Motor neuron (in vitro differentiated cells): ENCODE results near the gene KCNQ1. TPM values are rescaled to one million over a fixed set of nuclear protein-coding genes. Genes with fewer than 3 reads are reported as not detected.

Experiments
- ATAC-seq, 8 experiments: fragments of 200-7000 bp; cut with Tn5 transposase; replicated peaks in 6 of 8; 2 replicates each; pipeline ENCODE4 v1.8.0; 2021; ENCODE audit warnings: mild to moderate bottlenecking in 8 of 8, moderate library complexity in 8 of 8
- H3K27ac ChIP-seq, 2 donors: fragments of 250-450 bp; sonication (Bioruptor Pico); 2 replicates each; pipeline ENCODE4 v1.9.0; 2021; ENCODE audit warnings: antibody characterized with exemption in 2 of 2, mild to moderate bottlenecking in 2 of 2, moderate library complexity in 1 of 2
- H3K4me1 ChIP-seq, 2 donors: fragments of 250-450 bp; sonication (Bioruptor Pico); replicated peaks in 1 of 2; 2 replicates each; pipeline ENCODE4 v1.6.1; 2021; ENCODE audit warnings: antibody characterized with exemption in 2 of 2, mild to moderate bottlenecking in 2 of 2, moderate library complexity in 1 of 2
- H3K4me3 ChIP-seq, 5 donors: fragments of 250-450 bp; sonication (Bioruptor Pico); 2 replicates each; pipeline ENCODE4 v1.9.0; 2021; ENCODE audit warnings: antibody characterized with exemption in 5 of 5, mild to moderate bottlenecking in 5 of 5, moderate library complexity in 4 of 5
- WGBS, 10 experiments: fragments of 450-650 bp; shearing (Covaris generic); methylation state at CpG; one replicate each; pipeline ENCODE4 v1.0.0; 2022; 5-methylcytosine and 5-hydroxymethylcytosine counted together
- in situ Hi-C, 9 experiments: fragments of 400-800 bp; cut with MboI; loops; one replicate each; pipeline ENCODE4 v1.15.0; 2021; ENCODE audit warnings: low sequenced_read_pairs in 9 of 9, low pct_unique_long_range_greater_than_20kb in 2 of 9; ENCODE audit not compliant: unreplicated experiment in 9 of 9
- total RNA-seq, 8 experiments: library from RNA; unstranded; fragments of 300-600 nt; gene quantifications; 2 replicates each; pipeline versions ENCODE4 v1.2.3 to v1.2.4, GENCODE V29; 2022

The KCNQ1 gene
- total RNA-seq, 8 experiments from 2014 or later, result 0.04 to 0.66 (median 0.20) TPM; not detected in 2

DNA sequence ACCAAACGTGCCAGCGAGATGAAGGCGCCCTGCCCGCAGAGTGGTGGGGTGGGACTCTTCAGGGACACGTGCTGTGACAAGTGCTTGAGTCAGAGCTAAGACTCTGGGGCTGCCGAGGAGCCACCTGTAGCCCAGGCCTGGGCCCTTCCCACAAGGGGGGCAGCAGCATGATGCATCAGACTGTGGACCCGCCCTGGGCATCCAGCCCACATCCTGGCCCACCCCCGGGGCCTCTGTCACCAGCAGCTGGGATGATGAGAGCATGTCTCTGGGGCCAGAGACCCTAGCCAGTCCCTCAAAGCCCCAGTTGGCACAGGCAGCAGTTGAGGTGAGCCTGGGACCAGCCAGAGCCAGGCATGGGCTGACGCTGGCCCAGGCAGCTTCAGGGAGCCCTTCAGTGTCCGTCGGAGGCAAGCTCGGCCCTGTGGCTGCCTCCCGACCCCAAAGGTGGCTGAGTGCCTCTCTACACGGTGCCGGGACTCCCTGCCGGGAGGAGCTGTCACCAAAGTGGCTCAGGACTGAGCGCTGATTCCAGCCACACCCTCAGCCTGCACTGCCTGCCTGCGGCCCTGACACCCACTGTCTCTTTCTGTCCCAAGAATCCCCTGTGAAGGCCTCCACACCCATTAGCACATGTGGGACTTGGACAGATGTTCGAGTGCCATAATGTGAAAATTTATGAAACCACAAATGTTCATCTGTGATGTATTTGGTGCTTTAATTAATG lies 399.5 kb downstream of the KCNQ1 start:
- WGBS, 10 experiments, result 20 to 100% (median 67%) methylated on average over 1 to 5 of the region's 19 CpGs; no CpG with 5 or more reads in 4 of the 10 experiments
- peak in 4 of 8 experiments; percentile 5 to 77 (median 40) for ATAC-seq
- in situ Hi-C loops, result no loop called here
- H3K4me3 ChIP-seq, result no peak overlapping the region
- H3K4me1 ChIP-seq, result peaks cover 31 to 40% of the 10 kb centered on the region in 2 donors
- no peak overlapping the region for H3K27ac ChIP-seq

DNA sequence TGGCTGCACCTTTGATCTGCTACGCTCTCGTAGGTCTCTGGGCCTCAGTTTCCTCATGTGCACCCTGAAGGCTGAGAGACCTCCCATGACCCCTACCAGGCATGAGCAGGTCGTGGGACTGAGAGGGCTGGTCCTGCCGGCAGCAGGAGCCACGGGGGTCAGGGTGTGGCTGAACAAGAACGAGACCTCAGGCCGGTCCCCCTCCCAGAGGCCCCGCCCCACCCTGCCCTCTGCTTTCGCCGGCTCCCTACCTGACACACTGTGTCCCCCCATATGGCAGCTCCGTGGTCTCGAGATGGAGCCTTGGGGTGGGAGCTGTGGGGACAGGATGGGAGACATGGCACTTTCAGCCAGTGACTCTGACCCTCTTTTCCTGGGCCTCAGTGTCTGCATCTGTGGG lies 400.2 kb downstream of the KCNQ1 start:
- peaks cover 32 to 36% of the 10 kb centered on the region in 2 donors for H3K4me1 ChIP-seq
- H3K27ac ChIP-seq, result no peak overlapping the region
- no peak overlapping the region for H3K4me3 ChIP-seq
- in situ Hi-C loops, result no loop called here
- 100% methylated on average over 1 of the region's 12 CpGs; no CpG with 5 or more reads in 9 of the 10 experiments for WGBS, 10 experiments
- ATAC-seq, result no peak

DNA sequence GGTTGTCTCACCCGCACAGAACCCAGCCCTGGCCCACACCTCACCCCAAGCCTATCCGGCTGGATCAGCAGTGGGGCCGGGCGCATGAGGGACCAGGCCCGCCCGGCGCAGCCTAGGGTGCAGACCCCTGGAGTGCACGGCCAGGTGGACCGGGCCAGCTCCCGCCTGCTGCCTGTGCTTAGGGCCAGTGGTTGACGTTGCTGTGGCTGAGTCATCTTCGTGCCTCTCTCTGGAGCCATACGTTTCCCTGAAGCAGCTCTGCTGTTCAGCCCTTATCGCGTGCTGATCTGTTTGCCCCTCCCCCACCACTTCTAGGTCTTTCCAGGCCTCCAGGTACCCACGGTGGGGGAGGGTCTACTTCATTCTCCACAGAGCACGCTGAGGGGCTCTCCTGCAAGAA lies 401.2 kb downstream of the KCNQ1 start:
- peaks cover 42% of the 10 kb centered on the region in 2 donors for H3K4me1 ChIP-seq
- ATAC-seq, result peak in 5 of 8 experiments; percentile 72 to 86 (median 77)
- WGBS, 10 experiments, result 65 to 73% methylated on average over 5 to 8 of the region's 17 CpGs; no CpG with 5 or more reads in 8 of the 10 experiments
- H3K27ac ChIP-seq, result peak overlapping the region; percentile 56 to 72
- H3K4me3 ChIP-seq, result no peak overlapping the region
- in situ Hi-C loops, result no loop called here

DNA sequence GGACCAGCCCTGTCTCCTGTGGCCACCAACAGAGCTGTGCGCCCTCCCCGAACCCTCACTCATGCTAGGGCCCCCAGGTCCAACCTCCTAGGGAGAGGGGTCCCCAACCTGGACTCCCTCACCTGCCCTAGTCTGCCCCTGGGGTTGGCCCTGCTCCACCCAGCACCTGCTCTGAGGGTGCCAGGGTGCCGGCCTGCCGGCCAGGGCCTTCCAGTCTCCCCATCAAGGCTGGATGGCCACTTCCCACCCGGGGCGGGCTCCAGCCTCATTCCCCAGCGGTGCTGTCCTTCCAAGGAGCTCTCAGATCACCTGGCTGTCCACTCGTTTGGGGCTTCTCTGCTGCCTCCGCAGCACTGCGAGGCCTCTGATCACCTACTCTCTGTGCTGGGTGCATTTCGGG lies 401.7 kb downstream of the KCNQ1 start:
- H3K27ac ChIP-seq, result peak overlapping the region; percentile 56 to 72
- in situ Hi-C loops, result no loop called here
- H3K4me1 ChIP-seq, result peaks cover 44 to 46% of the 10 kb centered on the region in 2 donors
- WGBS, 10 experiments, result 0 to 100% (median 100%) methylated on average over 1 to 2 of the region's 11 CpGs; no CpG with 5 or more reads in 5 of the 10 experiments
- H3K4me3 ChIP-seq, result no peak overlapping the region
- no peak for ATAC-seq

DNA sequence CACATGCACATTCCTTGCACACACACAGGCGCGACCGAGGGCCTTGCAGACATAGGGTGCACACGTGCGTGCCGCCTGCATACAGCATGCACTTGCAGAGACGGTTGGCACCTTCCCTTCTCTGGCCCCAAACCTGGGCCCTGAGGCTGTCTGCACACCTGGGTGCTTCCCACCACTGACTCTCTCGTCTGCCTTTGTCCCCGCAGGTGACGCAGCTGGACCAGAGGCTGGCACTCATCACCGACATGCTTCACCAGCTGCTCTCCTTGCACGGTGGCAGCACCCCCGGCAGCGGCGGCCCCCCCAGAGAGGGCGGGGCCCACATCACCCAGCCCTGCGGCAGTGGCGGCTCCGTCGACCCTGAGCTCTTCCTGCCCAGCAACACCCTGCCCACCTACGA lies 402.8 kb downstream of the KCNQ1 start:
- 78 to 80% methylated on average over 1 to 3 of the region's 21 CpGs; no CpG with 5 or more reads in 8 of the 10 experiments for WGBS, 10 experiments
- no peak for ATAC-seq
- H3K27ac ChIP-seq, result no peak overlapping the region
- H3K4me3 ChIP-seq, result no peak overlapping the region
- in situ Hi-C loops, result no loop called here
- H3K4me1 ChIP-seq, result peaks cover 44 to 51% of the 10 kb centered on the region in 2 donors

DNA sequence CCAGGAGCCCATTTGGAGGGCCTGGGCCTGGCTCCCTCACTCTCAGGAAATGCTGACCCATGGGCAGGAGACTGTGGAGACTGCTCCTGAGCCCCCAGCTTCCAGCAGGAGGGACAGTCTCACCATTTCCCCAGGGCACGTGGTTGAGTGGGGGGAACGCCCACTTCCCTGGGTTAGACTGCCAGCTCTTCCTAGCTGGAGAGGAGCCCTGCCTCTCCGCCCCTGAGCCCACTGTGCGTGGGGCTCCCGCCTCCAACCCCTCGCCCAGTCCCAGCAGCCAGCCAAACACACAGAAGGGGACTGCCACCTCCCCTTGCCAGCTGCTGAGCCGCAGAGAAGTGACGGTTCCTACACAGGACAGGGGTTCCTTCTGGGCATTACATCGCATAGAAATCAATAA lies 403.7 kb downstream of the KCNQ1 start:
- WGBS, 10 experiments, result 43 to 95% (median 60%) methylated on average over 1 to 4 of the region's 9 CpGs; no CpG with 5 or more reads in 5 of the 10 experiments
- Histone ChIP-seq H3K27ac (no peak overlapping the region), H3K4me1 (peaks cover 41 to 55% of the 10 kb centered on the region in 2 donors), H3K4me3 (no peak overlapping the region)
- in situ Hi-C loops, result no loop called here
- peak in 1 of 8 experiments; percentile 1 for ATAC-seq

DNA sequence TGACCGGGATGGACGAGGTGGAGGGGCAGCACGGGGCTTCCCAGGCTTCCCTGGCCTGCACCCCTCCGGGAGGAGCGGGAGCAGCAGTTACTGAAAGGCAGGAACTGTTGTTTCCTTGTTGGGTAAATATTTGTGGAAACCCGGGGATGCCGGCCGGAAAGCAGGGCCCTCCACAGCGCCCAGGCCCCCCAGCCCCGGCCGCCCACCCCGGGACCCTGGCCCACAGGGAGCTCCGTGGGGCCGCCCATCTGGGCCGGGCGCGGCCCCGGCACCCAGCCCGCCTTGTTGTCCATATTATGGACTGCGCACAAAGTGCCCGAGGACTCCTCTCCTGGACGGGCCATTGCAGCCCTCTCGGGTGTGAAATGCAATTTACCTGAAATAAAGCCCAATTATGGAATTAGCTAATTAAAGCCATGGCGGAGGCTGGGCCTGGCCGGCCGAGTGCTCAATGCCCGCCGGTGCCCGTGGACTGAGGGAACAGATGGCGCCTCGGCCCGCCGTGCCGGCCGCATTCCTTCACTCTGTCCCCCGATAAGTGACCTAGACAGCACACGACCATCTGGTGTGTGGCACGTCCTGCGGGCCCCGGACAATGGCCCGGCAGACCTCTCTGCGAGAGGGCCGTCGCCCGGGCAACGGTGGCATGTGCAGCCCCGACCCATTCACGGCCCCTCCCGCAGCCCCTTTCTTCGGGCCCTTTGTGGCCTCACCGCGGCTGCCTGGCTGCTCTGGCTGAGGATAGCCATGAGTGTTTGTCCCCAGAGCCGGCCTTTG lies 405.4 kb downstream of the KCNQ1 start:
- Histone ChIP-seq H3K4me3 (no peak overlapping the region), H3K4me1 (peaks cover 30 to 51% of the 10 kb centered on the region in 2 donors), H3K27ac (no peak overlapping the region)
- ATAC-seq, result peak in 5 of 8 experiments; percentile 68 to 83 (median 78)
- in situ Hi-C loops, result no loop called here
- 5 to 66% (median 9%) methylated on average over 10 to 13 of the region's 53 CpGs; no CpG with 5 or more reads in 7 of the 10 experiments for WGBS, 10 experiments

DNA sequence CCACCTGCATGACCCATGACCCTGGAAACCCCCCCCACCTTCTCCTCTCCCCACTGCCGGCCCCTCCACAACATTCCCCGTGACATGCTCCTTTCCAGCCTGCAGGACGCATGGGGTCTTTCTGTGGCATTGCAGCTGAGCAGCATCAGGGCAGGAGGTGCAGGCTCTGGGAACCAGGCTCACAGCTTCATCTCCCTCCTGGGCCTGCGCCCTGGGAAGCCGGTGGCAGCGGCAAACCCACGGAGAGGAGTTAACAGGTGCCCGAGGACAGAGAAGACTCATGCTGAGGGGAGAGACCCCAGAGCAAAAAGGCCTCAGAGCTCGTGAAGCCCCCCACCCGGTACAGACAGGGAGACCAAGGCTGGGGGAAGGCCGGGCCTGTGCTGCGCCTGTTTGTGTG lies 408.6 kb downstream of the KCNQ1 start:
- Histone ChIP-seq H3K27ac (no peak overlapping the region), H3K4me3 (no peak overlapping the region), H3K4me1 (peaks cover 31 to 50% of the 10 kb centered on the region in 2 donors)
- in situ Hi-C loops, result no loop called here
- 40 to 100% (median 96%) methylated on average over 1 to 5 of the region's 12 CpGs; no CpG with 5 or more reads in 5 of the 10 experiments for WGBS, 10 experiments
- ATAC-seq, result no peak

DNA sequence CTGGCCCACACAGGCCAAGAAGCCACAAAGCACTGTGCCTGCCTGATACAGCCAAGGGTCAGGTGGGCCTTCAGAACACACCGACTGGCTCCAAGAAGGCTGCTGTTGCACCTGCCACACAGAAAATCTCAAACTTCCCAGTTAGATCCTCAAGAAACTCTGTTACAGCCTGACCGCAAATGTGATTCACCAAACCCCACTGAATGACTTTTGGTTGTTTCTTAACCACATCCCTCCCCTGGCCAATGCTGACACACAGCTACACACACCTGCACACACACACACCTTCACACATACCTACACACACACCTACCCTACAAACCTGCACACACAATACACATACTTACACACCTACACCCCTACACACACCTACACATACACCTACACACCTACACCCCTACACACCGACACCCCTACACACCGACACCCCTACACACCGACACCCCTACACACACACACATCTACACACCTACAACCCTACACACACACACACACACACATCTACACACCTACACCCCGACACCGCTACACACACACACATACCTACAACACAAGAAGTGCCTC lies 409.3 kb downstream of the KCNQ1 start:
- no peak overlapping the region for H3K27ac ChIP-seq
- 70 to 100% (median 97%) methylated on average over 1 to 3 of the region's 7 CpGs; no CpG with 5 or more reads in 4 of the 10 experiments for WGBS, 10 experiments
- in situ Hi-C loops, result no loop called here
- no peak overlapping the region for H3K4me3 ChIP-seq
- ATAC-seq, result no peak
- peaks cover 33 to 44% of the 10 kb centered on the region in 2 donors for H3K4me1 ChIP-seq

DNA sequence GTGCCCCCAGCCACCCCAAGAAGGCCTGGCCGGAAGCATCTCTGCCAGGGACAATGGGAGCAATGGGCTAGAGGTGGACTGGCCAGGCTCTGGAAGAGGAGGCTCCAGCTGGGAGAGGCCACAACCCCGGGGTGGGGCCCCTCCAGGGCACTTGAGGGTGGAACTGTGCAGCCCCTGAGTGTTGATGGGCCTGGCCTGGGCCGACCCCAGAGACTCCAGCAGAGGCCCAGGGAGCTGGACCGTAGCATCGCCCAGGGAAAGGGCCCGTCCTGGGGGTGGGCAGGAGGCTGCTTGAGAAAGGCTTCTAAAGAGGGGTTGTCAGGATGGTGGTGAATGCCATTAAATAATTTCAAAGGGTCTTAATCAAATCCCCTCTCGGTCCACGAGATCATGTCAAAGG lies 410.4 kb downstream of the KCNQ1 start:
- Histone ChIP-seq H3K27ac (no peak overlapping the region), H3K4me1 (peaks cover 39 to 44% of the 10 kb centered on the region in 2 donors), H3K4me3 (no peak overlapping the region)
- 53 to 100% (median 95%) methylated on average over 1 to 3 of the region's 8 CpGs; no CpG with 5 or more reads in 5 of the 10 experiments for WGBS, 10 experiments
- no peak for ATAC-seq
- in situ Hi-C loops, result no loop called here

DNA sequence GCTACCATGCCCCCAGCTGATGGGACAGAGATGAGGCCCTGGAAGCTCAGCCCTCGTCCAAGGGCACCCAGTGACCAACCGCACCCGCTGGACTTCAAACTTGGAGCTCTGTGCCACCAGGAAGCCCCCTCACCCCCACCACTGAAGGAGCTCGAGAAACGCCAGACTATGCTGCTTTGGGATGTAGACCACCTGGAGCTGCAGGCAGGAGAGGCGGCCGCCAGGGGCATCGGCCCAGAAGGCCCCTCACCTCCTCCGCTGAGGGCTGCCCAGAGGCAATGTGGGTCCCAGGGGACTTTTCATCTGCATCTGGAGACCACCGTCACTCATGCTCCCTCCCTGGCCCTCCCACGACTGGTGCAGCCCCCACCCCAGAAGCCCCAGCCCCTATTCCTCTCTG lies 412.5 kb downstream of the KCNQ1 start:
- Histone ChIP-seq H3K27ac (peak overlapping the region in 1 of 2 donors; percentile 3), H3K4me3 (no peak overlapping the region), H3K4me1 (peaks cover 33 to 35% of the 10 kb centered on the region in 2 donors)
- ATAC-seq, result peak in 4 of 8 experiments; percentile 6 to 43 (median 10)
- 70 to 92% (median 80%) methylated on average over 1 to 2 of the region's 11 CpGs; no CpG with 5 or more reads in 7 of the 10 experiments for WGBS, 10 experiments
- in situ Hi-C loops, result no loop called here

DNA sequence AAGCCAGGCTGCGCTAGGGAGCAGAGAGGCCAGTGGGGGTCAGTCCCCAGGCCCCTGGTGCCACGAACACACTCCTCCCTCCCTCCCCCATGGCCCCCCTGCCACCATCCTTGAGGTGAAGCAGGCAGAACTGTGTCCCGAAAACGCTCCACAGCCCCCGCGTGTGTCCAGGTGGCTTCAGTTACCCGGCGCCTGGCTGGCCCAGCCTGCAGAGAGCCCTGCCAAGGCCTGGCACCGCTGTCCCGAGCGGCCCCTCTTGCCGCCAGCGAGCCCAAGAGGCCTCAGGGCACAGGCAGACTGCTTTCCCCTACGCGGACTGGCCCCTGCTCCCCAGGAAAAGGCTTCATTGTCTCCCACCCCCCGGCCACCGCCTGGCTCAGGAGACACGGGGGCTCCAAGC lies 413.1 kb downstream of the KCNQ1 start:
- H3K4me1 ChIP-seq, result peaks cover 37 to 40% of the 10 kb centered on the region in 2 donors
- peak overlapping the region in 1 of 2 donors; percentile 3 for H3K27ac ChIP-seq
- no peak for ATAC-seq
- H3K4me3 ChIP-seq, result no peak overlapping the region
- in situ Hi-C loops, result no loop called here
- WGBS, 10 experiments, result 70 to 83% methylated on average over 2 to 7 of the region's 18 CpGs; no CpG with 5 or more reads in 8 of the 10 experiments
